Natural killer cell (primary cell): ENCODE measurements around the gene MB21D2. TPM values are rescaled to one million over a fixed set of nuclear protein-coding genes. Genes with fewer than 3 reads are reported as not detected.

Source experiments
- ATAC-seq, 3 donors: fragments of 150-1000 bp in 2 of 3; fragments of 200-7000 bp in 1 of 3; cut with Tn5 transposase; 1 replicate in 1 of 3; 2 replicates in 2 of 3; pipeline ENCODE4 v1.10.0; 2021; ENCODE audit warnings: mild to moderate bottlenecking in 2 of 3, moderate library complexity in 2 of 3
- DNase-seq, 2 donors: peaks; one replicate each; pipeline versions ENCODE4 v3.0.0 to v3.0.0-alpha.2; 2013 to 2021; ENCODE audit warnings: mixed read lengths in 1 of 2
- H3K27ac ChIP-seq: one replicate; pipeline ENCODE4 v1.5.1; 2013; ENCODE audit warnings: mild to moderate bottlenecking, low read length
- H3K27me3 ChIP-seq: one replicate; pipeline ENCODE4 v1.6.1; 2013; ENCODE audit warnings: low read length; ENCODE audit not compliant: control insufficient read depth, insufficient read depth
- H3K36me3 ChIP-seq: one replicate; pipeline ENCODE4 v1.6.1; 2013; ENCODE audit warnings: low read length; ENCODE audit not compliant: control insufficient read depth, insufficient read depth
- H3K4me1 ChIP-seq: one replicate; pipeline ENCODE4 v1.6.1; 2013; ENCODE audit warnings: low read length; ENCODE audit not compliant: control insufficient read depth, insufficient read depth
- H3K4me3 ChIP-seq: one replicate; pipeline ENCODE4 v1.5.1; 2013; ENCODE audit warnings: low read length
- H3K9me3 ChIP-seq: one replicate; pipeline ENCODE4 v1.6.1; 2013; ENCODE audit warnings: low read length; ENCODE audit not compliant: control insufficient read depth, insufficient read depth
- H3K27ac Mint-ChIP-seq, 2 donors: one replicate each; pipeline ENCODE4 v1.8.0; 2022; ENCODE audit warnings: mild to moderate bottlenecking in 2 of 2, mixed read lengths in 2 of 2, moderate library complexity in 1 of 2
- H3K27me3 Mint-ChIP-seq, 2 donors: one replicate each; pipeline ENCODE4 v1.8.0; 2022; ENCODE audit warnings: low read depth in 2 of 2, mixed read lengths in 2 of 2
- H3K36me3 Mint-ChIP-seq: one replicate; pipeline ENCODE4 v1.8.0; 2022; ENCODE audit warnings: mixed read lengths
- H3K4me1 Mint-ChIP-seq, 2 donors: one replicate each; pipeline ENCODE4 v1.8.0; 2022; ENCODE audit warnings: mixed read lengths in 2 of 2
- H3K4me3 Mint-ChIP-seq: one replicate; pipeline ENCODE4 v1.8.0; 2022; ENCODE audit warnings: mild to moderate bottlenecking, moderate library complexity, mixed read lengths
- H3K9me3 Mint-ChIP-seq, 2 donors: one replicate each; pipeline ENCODE4 v1.8.0; 2022; ENCODE audit warnings: mixed read lengths in 2 of 2
- CTCF ChIP-seq: fragments of 200-600 bp; IDR thresholded peaks from one replicate; pipeline ENCODE4 v1.8.0; 2022; ENCODE audit warnings: antibody characterized with exemption
- WGBS: methylation state at CpG from one replicate; pipeline ENCODE4 v1.1.7; 2013; ENCODE audit warnings: missing lambda C conversion rate; ENCODE audit not compliant: insufficient coverage; 5-methylcytosine and 5-hydroxymethylcytosine counted together
- intact Hi-C: fragments of 100-400 bp; cut with micrococcal nuclease; formaldehyde crosslinking; loops from one replicate; pipeline ENCODE4 v1.14.2; 2022
- total RNA-seq, 4 donors: library from RNA; stranded (reverse); fragments of 120-200 nt in 1 of 4; gene quantifications; one replicate each; pipeline versions ENCODE4 v1.2.3 to v1.2.4, GENCODE V29; 2013 to 2022

The MB21D2 gene
- total RNA-seq, 3 donors from 2014 or later (not counting 1 experiment from before 2014, with no cell fraction given): 0.19 to 0.45 (median 0.27) TPM

GRCh38 chr3:192864941-192865340, 52.7 kb downstream of the MB21D2 start:
- H3K36me3 ChIP-seq: no peaks in the 10 kb centered on the region
- Mint-ChIP-seq H3K27me3 (no peaks in the 10 kb centered on the region), H3K4me1 (no peaks in the 10 kb centered on the region), H3K27ac (no peak overlapping the region), H3K9me3 (no peaks in the 10 kb centered on the region), H3K36me3 (no peaks in the 10 kb centered on the region), H3K4me3 (no peak overlapping the region)
- intact Hi-C loops: no loop called here
- no peak for DNase-seq
- ATAC-seq: no peak
- no peaks in the 10 kb centered on the region for H3K4me1 ChIP-seq
- WGBS: 62% methylated on average over 3 of the region's 3 CpGs
- H3K27ac ChIP-seq: no peak overlapping the region
- no peaks in the 10 kb centered on the region for H3K9me3 ChIP-seq
- no peaks in the 10 kb centered on the region for H3K27me3 ChIP-seq
- TF ChIP-seq CTCF: no peak
- H3K4me3 ChIP-seq: no peak overlapping the region

DNA sequence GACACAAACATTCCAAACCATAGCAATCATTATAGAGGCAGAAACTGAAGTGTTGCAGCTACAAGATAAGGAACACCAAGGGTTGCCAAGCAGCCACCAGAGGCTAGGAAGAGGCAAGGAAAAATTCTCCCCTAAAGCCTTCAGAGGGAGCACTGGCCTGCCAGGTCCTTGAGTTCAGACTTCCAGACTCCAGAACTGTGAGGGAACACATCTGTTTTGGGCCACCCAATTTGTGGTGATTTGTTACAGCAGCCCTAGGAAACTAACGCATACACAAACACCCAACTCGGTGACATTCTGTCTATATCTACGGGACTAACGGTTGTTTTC, 54.6 kb downstream of the MB21D2 start:
- TF ChIP-seq CTCF: no peak
- H3K27me3 Mint-ChIP-seq: no peaks in the 10 kb centered on the region

GRCh38 chr3:192862408-192863090, 55.1 kb downstream of the MB21D2 start:
- Mint-ChIP-seq H3K4me1 (no peaks in the 10 kb centered on the region), H3K27me3 (no peaks in the 10 kb centered on the region), H3K4me3 (no peak overlapping the region), H3K27ac (no peak overlapping the region), H3K9me3 (no peaks in the 10 kb centered on the region), H3K36me3 (no peaks in the 10 kb centered on the region)
- 100% methylated on average over 7 of the region's 7 CpGs for WGBS
- H3K36me3 ChIP-seq: no peaks in the 10 kb centered on the region
- no peak overlapping the region for H3K4me3 ChIP-seq
- no peak for TF ChIP-seq CTCF
- intact Hi-C loops: no loop called here
- H3K27me3 ChIP-seq: no peaks in the 10 kb centered on the region
- DNase-seq (no peak), ATAC-seq (no peak)
- no peaks in the 10 kb centered on the region for H3K4me1 ChIP-seq
- no peaks in the 10 kb centered on the region for H3K9me3 ChIP-seq
- no peak overlapping the region for H3K27ac ChIP-seq

More for the DNA sequence above, 54.6 kb downstream of the MB21D2 start:
- no peak overlapping the region for H3K27ac ChIP-seq
- no peaks in the 10 kb centered on the region for H3K4me1 ChIP-seq
- no peaks in the 10 kb centered on the region for H3K4me1 Mint-ChIP-seq
- no peak for ATAC-seq
- no peak overlapping the region for H3K4me3 Mint-ChIP-seq
- no peaks in the 10 kb centered on the region for H3K27me3 ChIP-seq
- H3K9me3 ChIP-seq: no peaks in the 10 kb centered on the region
- no peak overlapping the region for H3K27ac Mint-ChIP-seq
- H3K4me3 ChIP-seq: no peak overlapping the region
- no peaks in the 10 kb centered on the region for H3K36me3 ChIP-seq
- no peak for DNase-seq
- H3K9me3 Mint-ChIP-seq: no peaks in the 10 kb centered on the region
- H3K36me3 Mint-ChIP-seq: no peaks in the 10 kb centered on the region
- intact Hi-C loops: no loop called here
- 100% methylated on average over 2 of the region's 4 CpGs for WGBS

DNA sequence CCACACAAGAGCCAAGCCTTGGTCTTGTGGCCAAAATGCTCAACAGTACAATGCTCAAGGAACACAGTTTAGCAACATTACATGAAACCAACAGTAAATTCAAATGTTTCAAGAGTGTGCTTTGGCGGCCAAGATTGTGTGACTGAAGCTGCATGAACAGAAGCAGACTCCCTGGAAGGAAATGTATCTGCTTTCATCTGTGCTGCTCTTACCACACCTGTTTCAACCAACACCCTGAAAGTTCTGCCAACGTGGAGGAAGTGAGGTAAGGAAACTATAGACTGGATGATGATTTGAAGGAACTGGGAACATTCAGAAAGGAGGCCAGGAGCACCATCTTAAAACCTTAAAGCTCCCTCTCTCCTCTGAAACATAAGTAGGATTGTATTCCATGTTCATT, 55.7 kb downstream of the MB21D2 start:
- peak in 1 of 2 donors; percentile 10 for DNase-seq
- H3K36me3 Mint-ChIP-seq: no peaks in the 10 kb centered on the region
- H3K36me3 ChIP-seq: no peaks in the 10 kb centered on the region
- no peaks in the 10 kb centered on the region for H3K27me3 Mint-ChIP-seq
- WGBS: 92% methylated on average over 1 of the region's 2 CpGs
- H3K27me3 ChIP-seq: no peaks in the 10 kb centered on the region
- no peak overlapping the region for H3K4me3 ChIP-seq
- intact Hi-C loops: no loop called here
- no peak overlapping the region for H3K27ac Mint-ChIP-seq
- no peak overlapping the region for H3K4me3 Mint-ChIP-seq
- H3K27ac ChIP-seq: no peak overlapping the region
- H3K9me3 ChIP-seq: no peaks in the 10 kb centered on the region
- H3K4me1 Mint-ChIP-seq: no peaks in the 10 kb centered on the region
- no peak for TF ChIP-seq CTCF
- ATAC-seq: no peak
- no peaks in the 10 kb centered on the region for H3K4me1 ChIP-seq
- no peaks in the 10 kb centered on the region for H3K9me3 Mint-ChIP-seq
